ENCODE results near the gene HEPACAM.

DNA sequence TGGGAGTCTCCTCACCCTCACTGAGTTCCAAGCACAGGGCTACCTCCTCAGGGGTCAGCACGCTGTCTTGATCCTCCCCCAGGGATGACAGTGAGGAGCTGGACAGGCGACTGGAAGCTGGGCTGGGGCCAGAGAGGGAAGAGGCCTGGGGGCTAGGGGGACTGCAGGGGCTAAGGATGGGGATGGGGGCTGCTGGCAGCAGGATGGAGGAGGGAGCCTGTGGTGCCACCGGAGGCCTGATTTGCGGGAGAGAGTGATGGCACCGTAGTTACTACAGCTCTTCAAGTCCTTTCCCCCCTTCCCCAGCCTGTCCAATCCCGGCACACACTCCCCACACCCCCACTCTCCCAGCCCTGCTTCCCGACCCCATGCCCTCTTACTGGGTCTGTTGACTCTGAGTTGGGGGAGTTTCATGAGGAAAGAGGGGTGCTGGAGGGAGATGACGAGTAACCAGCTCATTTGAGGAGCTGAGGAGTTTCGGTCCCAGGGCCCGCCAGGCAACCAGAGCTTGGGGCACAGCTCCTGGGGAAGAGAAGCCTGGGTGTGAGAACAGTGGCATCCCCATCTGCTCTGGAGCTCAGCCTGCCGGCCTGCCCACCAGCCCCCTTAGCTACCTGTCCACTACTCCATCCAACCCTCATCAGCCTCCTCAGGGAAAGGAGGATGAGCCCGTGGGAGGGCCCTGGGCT lies 48.7 kb downstream of the HEPACAM start:
- TF ChIP-seq, protein P1, sequence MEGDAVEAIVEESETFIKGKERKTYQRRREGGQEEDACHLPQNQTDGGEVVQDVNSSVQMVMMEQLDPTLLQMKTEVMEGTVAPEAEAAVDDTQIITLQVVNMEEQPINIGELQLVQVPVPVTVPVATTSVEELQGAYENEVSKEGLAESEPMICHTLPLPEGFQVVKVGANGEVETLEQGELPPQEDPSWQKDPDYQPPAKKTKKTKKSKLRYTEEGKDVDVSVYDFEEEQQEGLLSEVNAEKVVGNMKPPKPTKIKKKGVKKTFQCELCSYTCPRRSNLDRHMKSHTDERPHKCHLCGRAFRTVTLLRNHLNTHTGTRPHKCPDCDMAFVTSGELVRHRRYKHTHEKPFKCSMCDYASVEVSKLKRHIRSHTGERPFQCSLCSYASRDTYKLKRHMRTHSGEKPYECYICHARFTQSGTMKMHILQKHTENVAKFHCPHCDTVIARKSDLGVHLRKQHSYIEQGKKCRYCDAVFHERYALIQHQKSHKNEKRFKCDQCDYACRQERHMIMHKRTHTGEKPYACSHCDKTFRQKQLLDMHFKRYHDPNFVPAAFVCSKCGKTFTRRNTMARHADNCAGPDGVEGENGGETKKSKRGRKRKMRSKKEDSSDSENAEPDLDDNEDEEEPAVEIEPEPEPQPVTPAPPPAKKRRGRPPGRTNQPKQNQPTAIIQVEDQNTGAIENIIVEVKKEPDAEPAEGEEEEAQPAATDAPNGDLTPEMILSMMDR (IDR thresholded peaks at IDR 0.05) = no peak
- no peak for TF ChIP-seq POLR2A (IDR thresholded peaks at IDR 0.05)
- TF ChIP-seq POLR2AphosphoS5 (IDR thresholded peaks at IDR 0.05; ENCODE audit: insufficient read depth in 1 of 2, low read depth in 1 of 2) = no peak

Data from vagina (tissue), 2 donors.